GM12874 (cell line): ENCODE measurements around the gene ROBO2.

Source experiments
- CTCF ChIP-seq: IDR thresholded peaks from 2 replicates; pipeline ENCODE4 v1.5.1; 2011; ENCODE audit warnings: low read depth, mild to moderate bottlenecking, control low read depth, low read length, moderate library complexity; ENCODE audit not compliant: insufficient read depth

The ROBO2 gene

GRCh38 chr3:77539014-77539413 is 499.1 kb downstream of the ROBO2 start:
- no peak for TF ChIP-seq CTCF

- TF ChIP-seq CTCF: no peak
Measured at GRCh38 chr3:77539677-77540076, 499.8 kb downstream of the ROBO2 start.

GRCh38 chr3:77541203-77541922 is 501.5 kb downstream of the ROBO2 start:
- TF ChIP-seq CTCF: no peak

- no peak for TF ChIP-seq CTCF
Measured at GRCh38 chr3:77546246-77546645, 506.3 kb downstream of the ROBO2 start.

GRCh38 chr3:77549034-77549433 is 509.1 kb downstream of the ROBO2 start:
- no peak for TF ChIP-seq CTCF

- TF ChIP-seq CTCF: no peak
Measured at GRCh38 chr3:77553240-77553639, 513.3 kb downstream of the ROBO2 start.

- TF ChIP-seq CTCF: no peak
Measured at GRCh38 chr3:77562089-77562488, 522.2 kb downstream of the ROBO2 start.
